Measurements from ENCODE around the gene OBSCN.

GRCh38 chr1:228205526-228206436, 2.1 kb upstream of the OBSCN start:
- TF ChIP-seq CTCF (IDR thresholded peaks at IDR 0.05) (no peak), ZFX (IDR thresholded peaks at IDR 0.05; ENCODE audit: borderline replicate concordance) (no peak)

Measured in 22Rv1 (cell line).